VCaP (cell line): ENCODE results near the gene LAMA5.

Experiments used
- H3K27ac ChIP-seq: fragments of 450-650 bp; 2 replicates; pipeline ENCODE4 v1.5.1; 2017
- CTCF ChIP-seq: fragments of 450-650 bp; conservative IDR thresholded peaks from 2 replicates; pipeline ENCODE4 v1.5.1; 2017; ENCODE audit warnings: mild to moderate bottlenecking, moderate library complexity

The LAMA5 gene

GRCh38 chr20:62347445-62347844, 19.7 kb downstream of the LAMA5 start:
- TF ChIP-seq CTCF, result no peak
- no peak overlapping the region for H3K27ac ChIP-seq

- no peak for TF ChIP-seq CTCF
- no peak overlapping the region for H3K27ac ChIP-seq
Observed at GRCh38 chr20:62347151-62347404, 20.0 kb downstream of the LAMA5 start.

GRCh38 chr20:62346398-62347150, 20.5 kb downstream of the LAMA5 start:
- no peak overlapping the region for H3K27ac ChIP-seq
- no peak for TF ChIP-seq CTCF

- H3K27ac ChIP-seq, result no peak overlapping the region
- TF ChIP-seq CTCF, result no peak
Observed at GRCh38 chr20:62345681-62346370, 21.3 kb downstream of the LAMA5 start.

GRCh38 chr20:62344782-62345181, 22.3 kb downstream of the LAMA5 start:
- H3K27ac ChIP-seq, result no peak overlapping the region
- TF ChIP-seq CTCF, result no peak

- no peak overlapping the region for H3K27ac ChIP-seq
- TF ChIP-seq CTCF, result no peak
Observed at GRCh38 chr20:62344092-62344491, 23.0 kb downstream of the LAMA5 start.

- H3K27ac ChIP-seq, result no peak overlapping the region
- TF ChIP-seq CTCF, result no peak
Observed at GRCh38 chr20:62342910-62343309, 24.2 kb downstream of the LAMA5 start.
